Sigmoid colon (tissue), 7 donors: ENCODE results near the gene OPCML. TPM values are rescaled to one million over a fixed set of nuclear protein-coding genes. Genes with fewer than 3 reads are reported as not detected.

ENCODE experiments used
- DNase-seq: peaks from one replicate; pipeline ENCODE4 v3.0.0-alpha.2; 2019
- H3K27ac ChIP-seq, 4 donors: fragments of 200-600 bp; sonication (generic); one replicate each; pipeline ENCODE4 v1.5.1; 2016 to 2019; ENCODE audit warnings: mild to moderate bottlenecking in 1 of 4
- H3K27me3 ChIP-seq, 3 donors: fragments of 200-600 bp; sonication (generic); one replicate each; pipeline ENCODE4 v1.5.1; 2019; ENCODE audit warnings: mild to moderate bottlenecking in 1 of 3
- H3K36me3 ChIP-seq, 4 donors: fragments of 200-600 bp; sonication (generic); one replicate each; pipeline ENCODE4 v1.5.1; 2016 to 2019
- H3K4me1 ChIP-seq, 4 donors: fragments of 200-600 bp; sonication (generic); one replicate each; pipeline ENCODE4 v1.5.1; 2017 to 2019
- H3K4me3 ChIP-seq, 4 donors: fragments of 200-600 bp; sonication (generic); one replicate each; pipeline ENCODE4 v1.5.1; 2017 to 2019; ENCODE audit warnings: mild to moderate bottlenecking in 2 of 4, moderate library complexity in 1 of 4
- H3K9me3 ChIP-seq, 4 donors: fragments of 200-600 bp in 3 of 4; sonication (generic) in 3 of 4; one replicate each; pipeline versions ENCODE4 v1.5.1 to v1.6.1; 2013 to 2019
- EP300 ChIP-seq, 4 donors: sonication (generic); formaldehyde crosslinking; IDR thresholded peaks; one replicate each; pipeline ENCODE4 v1.6.1; 2017; ENCODE audit warnings: antibody characterized with exemption in 4 of 4
- POLR2A ChIP-seq, 2 donors: fragments of 450-650 bp; IDR thresholded peaks; one replicate each; pipeline ENCODE4 v1.6.1; 2016; ENCODE audit warnings: antibody characterized with exemption in 2 of 2, mild to moderate bottlenecking in 2 of 2, moderate library complexity in 2 of 2
- POLR2AphosphoS5 ChIP-seq, 4 donors: sonication (generic); formaldehyde crosslinking; IDR thresholded peaks; one replicate each; pipeline ENCODE4 v1.6.1; 2017; ENCODE audit warnings: antibody characterized with exemption in 4 of 4
- WGBS, 2 donors: extraction: QIAGEN DNeasy Blood & Tissue Kit; methylation state at CpG; one replicate each; pipeline ENCODE4 v1.1.7; 2013; 5-methylcytosine and 5-hydroxymethylcytosine counted together
- intact Hi-C: fragments of 100-400 bp; cut with DNase I; formaldehyde crosslinking; loops from one replicate; pipeline ENCODE4 v1.15.1; 2023
- polyA plus RNA-seq, 3 donors: library from polyadenylated mRNA; stranded (reverse); fragments of 200-250 nt; gene quantifications; one replicate each; pipeline ENCODE4 v1.2.3, GENCODE V29; 2013
- total RNA-seq, 4 donors: library from RNA; depleted of rRNA; stranded (reverse); fragments of >200 nt; gene quantifications; one replicate each; pipeline ENCODE4 v1.1.0, GENCODE V29; 2016
- TF ChIP-seq, protein P1 (sequence below), 4 experiments: fragments of 450-650 bp in 3 of 4; fragments of 200-600 bp in 1 of 4; IDR thresholded peaks; one replicate each; pipeline ENCODE4 v1.5.1; 2016 to 2019; ENCODE audit warnings: antibody characterized with exemption in 4 of 4, mild to moderate bottlenecking in 3 of 4, moderate library complexity in 2 of 4
- donor health status: healthy with polysubstance abuse.
- donor health status: Bipolar disorder and iron deficiency.
- donor health status: healthy.

Gene OPCML
- total and polyA plus RNA-seq, 7 donors: under 0.01 to 0.14 (median 0.03) TPM; not detected in 4

DNA sequence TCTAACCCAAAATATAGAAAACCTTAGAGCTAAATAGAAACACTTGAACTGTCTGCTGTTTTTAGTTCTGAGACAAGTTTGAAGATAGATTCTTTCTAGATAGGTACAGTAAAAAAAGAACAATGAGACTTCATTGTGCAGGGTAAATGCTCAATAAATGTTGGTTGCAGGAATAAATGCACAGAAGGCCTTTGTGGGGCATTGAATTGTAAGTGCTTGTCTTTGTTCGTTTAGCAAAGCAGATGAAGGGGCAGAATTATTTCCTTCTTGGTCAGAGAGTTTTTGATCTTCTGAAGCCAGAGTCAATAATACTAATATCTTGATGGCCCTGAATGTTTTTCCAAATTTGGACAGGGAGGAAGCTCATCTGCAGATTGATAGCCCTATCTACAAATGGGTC lies 340.4 kb downstream of the OPCML start:
- no peaks in the 10 kb centered on the region for H3K36me3 ChIP-seq
- H3K4me3 ChIP-seq: no peak overlapping the region
- intact Hi-C loops: no loop called here
- no peaks in the 10 kb centered on the region for H3K9me3 ChIP-seq
- no peak for DNase-seq
- WGBS, 2 donors: 37 to 65% methylated on average over 1 of the region's 1 CpG
- H3K4me1 ChIP-seq: no peaks in the 10 kb centered on the region
- H3K27ac ChIP-seq: no peak overlapping the region
- H3K27me3 ChIP-seq: peaks cover 0 to 11% (median 0%) of the 10 kb centered on the region in 3 donors
- TF ChIP-seq, protein P1, sequence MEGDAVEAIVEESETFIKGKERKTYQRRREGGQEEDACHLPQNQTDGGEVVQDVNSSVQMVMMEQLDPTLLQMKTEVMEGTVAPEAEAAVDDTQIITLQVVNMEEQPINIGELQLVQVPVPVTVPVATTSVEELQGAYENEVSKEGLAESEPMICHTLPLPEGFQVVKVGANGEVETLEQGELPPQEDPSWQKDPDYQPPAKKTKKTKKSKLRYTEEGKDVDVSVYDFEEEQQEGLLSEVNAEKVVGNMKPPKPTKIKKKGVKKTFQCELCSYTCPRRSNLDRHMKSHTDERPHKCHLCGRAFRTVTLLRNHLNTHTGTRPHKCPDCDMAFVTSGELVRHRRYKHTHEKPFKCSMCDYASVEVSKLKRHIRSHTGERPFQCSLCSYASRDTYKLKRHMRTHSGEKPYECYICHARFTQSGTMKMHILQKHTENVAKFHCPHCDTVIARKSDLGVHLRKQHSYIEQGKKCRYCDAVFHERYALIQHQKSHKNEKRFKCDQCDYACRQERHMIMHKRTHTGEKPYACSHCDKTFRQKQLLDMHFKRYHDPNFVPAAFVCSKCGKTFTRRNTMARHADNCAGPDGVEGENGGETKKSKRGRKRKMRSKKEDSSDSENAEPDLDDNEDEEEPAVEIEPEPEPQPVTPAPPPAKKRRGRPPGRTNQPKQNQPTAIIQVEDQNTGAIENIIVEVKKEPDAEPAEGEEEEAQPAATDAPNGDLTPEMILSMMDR (IDR thresholded peaks at IDR 0.05): no peak
- TF ChIP-seq POLR2AphosphoS5 (IDR thresholded peaks at IDR 0.05): no peak
- no peak for TF ChIP-seq POLR2A (IDR thresholded peaks at IDR 0.05)
- no peak for TF ChIP-seq EP300 (IDR thresholded peaks at IDR 0.05)

DNA sequence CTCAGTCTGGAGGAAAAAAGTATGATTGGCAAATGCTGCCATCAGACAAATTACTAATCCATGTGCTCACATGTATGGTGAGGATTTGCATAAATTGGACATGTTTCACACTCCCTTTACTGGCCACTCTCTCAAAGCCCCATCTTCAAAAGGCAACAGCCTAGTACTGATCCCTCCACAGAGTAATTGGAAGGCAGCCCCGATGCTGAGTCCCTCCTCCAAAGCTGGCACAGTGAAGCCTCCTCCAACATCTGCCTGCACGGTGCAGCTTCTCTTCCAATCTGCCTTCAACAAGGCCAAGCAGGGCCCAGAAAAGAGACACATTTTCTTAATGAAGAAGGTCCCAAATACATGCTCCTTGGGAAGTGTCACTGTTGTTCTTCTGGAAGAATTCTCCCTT lies 350.6 kb downstream of the OPCML start:
- TF ChIP-seq POLR2AphosphoS5 (IDR thresholded peaks at IDR 0.05) (no peak), POLR2A (IDR thresholded peaks at IDR 0.05) (no peak), EP300 (IDR thresholded peaks at IDR 0.05) (no peak)
- TF ChIP-seq, protein P1 (IDR thresholded peaks at IDR 0.05): no peak
- no peaks in the 10 kb centered on the region for H3K9me3 ChIP-seq
- H3K4me1 ChIP-seq: no peaks in the 10 kb centered on the region
- no peak for DNase-seq
- peaks cover 0 to 20% (median 0%) of the 10 kb centered on the region in 3 donors for H3K27me3 ChIP-seq
- intact Hi-C loops: no loop called here
- no peak overlapping the region for H3K27ac ChIP-seq
- no peaks in the 10 kb centered on the region for H3K36me3 ChIP-seq
- 64 to 74% methylated on average over 2 of the region's 2 CpGs for WGBS, 2 donors
- H3K4me3 ChIP-seq: no peak overlapping the region

DNA sequence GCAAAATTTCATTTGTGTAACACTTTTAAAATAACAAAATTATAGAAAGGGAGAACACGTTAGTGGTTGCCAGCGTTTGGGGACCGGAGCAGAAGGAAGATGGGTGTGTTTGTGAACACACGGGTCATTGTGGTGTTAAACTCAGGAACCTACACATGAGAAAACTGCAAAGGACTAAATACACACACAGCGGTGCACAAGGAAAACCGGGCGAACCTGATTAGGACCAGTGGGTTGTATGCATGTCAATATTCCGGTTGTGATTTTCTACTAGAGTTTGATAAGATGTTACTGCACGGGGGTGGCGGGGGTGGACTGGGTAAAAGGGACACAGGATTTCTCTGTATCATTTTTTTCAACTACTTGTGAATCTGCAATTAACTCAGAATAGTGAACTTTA lies 351.2 kb downstream of the OPCML start:
- Histone ChIP-seq H3K36me3 (no peaks in the 10 kb centered on the region), H3K9me3 (no peaks in the 10 kb centered on the region), H3K4me1 (no peaks in the 10 kb centered on the region), H3K27me3 (peaks cover 0 to 20% (median 0%) of the 10 kb centered on the region in 3 donors), H3K27ac (no peak overlapping the region), H3K4me3 (no peak overlapping the region)
- intact Hi-C loops: no loop called here
- TF ChIP-seq POLR2A (IDR thresholded peaks at IDR 0.05) (no peak), EP300 (IDR thresholded peaks at IDR 0.05) (no peak), POLR2AphosphoS5 (IDR thresholded peaks at IDR 0.05) (no peak)
- TF ChIP-seq, protein P1 (IDR thresholded peaks at IDR 0.05): no peak
- WGBS, 2 donors: 19 to 76% methylated on average over 10 of the region's 10 CpGs
- no peak for DNase-seq

DNA sequence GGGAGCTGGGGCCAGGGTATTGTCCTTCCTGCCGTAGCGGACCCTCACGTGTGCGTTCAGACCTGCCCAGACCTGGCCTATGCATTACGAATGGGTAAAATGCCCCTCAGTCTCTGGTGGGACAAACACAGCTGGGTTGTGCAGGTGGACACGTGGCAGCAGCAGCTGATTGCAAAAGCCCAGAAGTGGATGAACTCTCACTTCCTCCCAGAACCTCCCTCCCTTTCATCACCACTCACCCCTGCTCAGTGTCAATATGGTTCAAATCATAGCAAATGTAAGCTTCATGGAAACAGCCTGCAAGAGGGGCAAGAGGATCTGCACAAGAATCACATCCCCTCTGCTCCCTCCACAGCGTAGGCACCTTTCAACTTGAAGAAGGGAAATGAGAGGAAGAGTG lies 352.1 kb downstream of the OPCML start:
- TF ChIP-seq POLR2AphosphoS5 (IDR thresholded peaks at IDR 0.05): no peak
- TF ChIP-seq EP300 (IDR thresholded peaks at IDR 0.05): no peak
- no peak for TF ChIP-seq POLR2A (IDR thresholded peaks at IDR 0.05)
- TF ChIP-seq, protein P1 (IDR thresholded peaks at IDR 0.05): no peak
- WGBS, 2 donors: 80 to 82% methylated on average over 7 of the region's 7 CpGs
- Histone ChIP-seq H3K4me3 (no peak overlapping the region), H3K9me3 (no peaks in the 10 kb centered on the region), H3K27ac (no peak overlapping the region), H3K4me1 (no peaks in the 10 kb centered on the region), H3K36me3 (no peaks in the 10 kb centered on the region), H3K27me3 (peaks cover 0 to 20% (median 0%) of the 10 kb centered on the region in 3 donors)
- no peak for DNase-seq
- intact Hi-C loops: no loop called here

DNA sequence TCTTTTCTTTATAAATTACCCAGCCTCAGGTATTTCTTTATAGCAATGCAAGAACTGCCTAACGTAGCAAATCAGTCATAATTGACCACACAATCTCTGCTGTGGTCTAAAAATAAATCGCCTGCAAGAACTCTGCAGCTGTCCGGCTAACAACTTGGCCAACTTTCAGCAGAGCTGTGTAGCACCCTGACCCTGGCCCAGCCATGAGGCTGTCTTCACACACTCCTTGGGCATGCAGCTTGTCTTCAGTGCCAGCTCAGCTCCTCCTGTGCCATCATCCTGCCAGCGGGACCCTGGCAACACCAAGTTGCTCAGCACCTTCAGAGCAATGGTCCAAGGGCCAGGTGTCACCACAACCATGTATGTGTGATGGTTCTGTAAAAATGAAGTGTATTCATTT lies 355.6 kb downstream of the OPCML start:
- 79 to 84% methylated on average over 4 of the region's 4 CpGs for WGBS, 2 donors
- Histone ChIP-seq H3K27ac (no peak overlapping the region), H3K36me3 (no peaks in the 10 kb centered on the region), H3K4me1 (no peaks in the 10 kb centered on the region), H3K27me3 (peaks cover 0 to 9% (median 0%) of the 10 kb centered on the region in 3 donors), H3K4me3 (no peak overlapping the region), H3K9me3 (no peaks in the 10 kb centered on the region)
- intact Hi-C loops: no loop called here
- TF ChIP-seq EP300 (IDR thresholded peaks at IDR 0.05) (no peak), POLR2AphosphoS5 (IDR thresholded peaks at IDR 0.05) (no peak), POLR2A (IDR thresholded peaks at IDR 0.05) (no peak)
- TF ChIP-seq, protein P1 (IDR thresholded peaks at IDR 0.05): no peak
- no peak for DNase-seq
